ENCODE results near the gene RFWD3.

Gene RFWD3

DNA sequence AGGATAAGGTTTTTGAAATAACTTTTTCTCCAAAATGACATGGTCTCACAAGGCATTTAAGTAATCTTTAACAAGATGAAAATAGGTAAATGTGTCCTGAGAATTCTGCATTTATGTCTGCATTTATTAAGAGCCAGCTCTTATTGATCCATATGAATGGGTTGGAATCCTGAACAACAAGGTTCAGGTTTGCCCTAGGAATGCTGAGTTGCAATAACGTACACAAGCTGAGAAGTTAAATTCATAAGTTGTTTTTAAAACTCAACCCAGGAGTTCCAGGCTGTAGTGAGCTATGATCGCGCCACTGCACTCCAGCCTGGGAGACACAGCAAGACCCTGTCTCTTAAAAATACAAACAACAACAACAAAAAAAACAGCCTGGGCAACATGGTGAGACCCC is 87.8 kb downstream of the RFWD3 start:
- no peak for DNase-seq (ENCODE audit: low read depth)

DNA sequence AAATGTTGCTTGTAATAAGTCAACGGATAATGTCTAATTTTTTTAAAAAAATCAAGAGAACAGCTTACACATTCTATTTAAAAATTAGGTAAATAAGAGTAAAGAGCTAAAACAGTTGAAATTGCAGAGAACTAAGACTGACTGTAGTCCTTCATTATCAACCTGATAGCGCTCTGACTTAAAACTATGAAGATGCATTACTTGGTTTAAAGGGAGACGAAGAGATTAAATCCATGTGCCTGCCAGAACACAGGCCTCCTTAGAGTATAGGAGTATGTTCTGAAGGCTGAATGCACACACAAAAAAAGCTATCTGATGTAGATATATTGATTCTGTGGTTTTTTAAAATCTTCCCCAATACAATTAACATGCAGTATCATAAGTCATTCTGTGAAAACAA is 88.2 kb downstream of the RFWD3 start:
- no peak for DNase-seq (ENCODE audit: low read depth)

DNA sequence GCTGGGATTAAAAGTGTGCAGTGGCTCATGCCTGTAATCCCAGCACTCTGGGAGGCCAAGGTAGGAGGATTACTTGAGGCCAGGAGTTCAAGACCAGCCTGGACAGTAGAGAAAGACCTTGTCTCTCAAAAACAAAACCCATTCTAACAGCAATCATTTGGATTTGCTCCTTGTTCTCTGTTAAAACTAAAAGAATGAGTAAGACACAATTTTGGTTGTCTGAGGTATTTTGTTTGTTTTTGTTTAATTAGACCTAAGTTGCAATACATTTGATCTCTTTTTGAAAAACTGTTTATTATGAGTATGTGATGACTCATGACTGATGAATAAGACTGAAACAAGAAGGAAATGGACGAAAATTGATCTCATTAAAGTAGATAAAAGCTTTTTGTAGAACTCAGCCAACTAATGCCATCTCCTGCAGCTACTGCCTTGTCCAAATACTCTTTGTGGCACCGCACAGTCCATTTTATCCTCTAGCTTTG is 88.8 kb downstream of the RFWD3 start:
- peak; percentile 27 for DNase-seq (ENCODE audit: low read depth)

DNA sequence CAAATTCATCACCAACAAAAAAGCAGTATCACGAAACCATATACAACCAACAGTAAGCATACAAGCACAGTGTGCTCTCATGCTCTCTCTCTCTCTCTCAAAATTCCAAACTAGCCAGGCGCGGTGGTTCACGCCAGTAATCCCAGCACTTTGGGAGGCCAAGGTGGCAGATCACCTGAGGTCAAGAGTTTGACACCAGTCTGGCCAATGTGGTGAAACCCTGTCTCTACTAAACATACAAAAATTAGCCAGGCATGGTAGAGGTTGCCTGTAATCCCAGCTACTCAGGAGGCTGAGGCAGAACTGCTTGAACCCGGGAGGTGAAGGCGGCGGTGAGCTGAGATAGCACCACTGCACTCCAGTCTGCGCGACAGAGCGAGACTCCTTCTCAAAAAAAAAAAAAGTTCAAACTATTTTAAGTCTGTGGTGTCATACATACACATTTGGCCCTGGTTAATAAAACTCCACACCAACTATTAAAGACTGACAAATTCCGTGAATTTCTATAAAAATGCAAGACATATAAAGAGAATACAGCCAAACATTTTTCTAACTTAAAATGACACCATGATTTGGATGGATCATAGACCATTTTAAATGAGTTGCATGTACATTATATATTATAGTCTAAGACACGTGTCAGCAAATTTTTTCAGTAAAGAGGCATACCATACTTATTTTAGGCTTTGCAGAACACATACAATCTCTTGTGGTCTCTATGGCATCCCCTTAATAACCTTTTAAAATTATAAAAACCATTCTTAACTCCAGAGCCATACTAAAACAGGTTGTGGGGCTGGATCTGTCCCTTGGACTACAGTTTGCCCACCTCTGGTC is 90.7 kb downstream of the RFWD3 start:
- no peak for DNase-seq (ENCODE audit: low read depth)

DNA sequence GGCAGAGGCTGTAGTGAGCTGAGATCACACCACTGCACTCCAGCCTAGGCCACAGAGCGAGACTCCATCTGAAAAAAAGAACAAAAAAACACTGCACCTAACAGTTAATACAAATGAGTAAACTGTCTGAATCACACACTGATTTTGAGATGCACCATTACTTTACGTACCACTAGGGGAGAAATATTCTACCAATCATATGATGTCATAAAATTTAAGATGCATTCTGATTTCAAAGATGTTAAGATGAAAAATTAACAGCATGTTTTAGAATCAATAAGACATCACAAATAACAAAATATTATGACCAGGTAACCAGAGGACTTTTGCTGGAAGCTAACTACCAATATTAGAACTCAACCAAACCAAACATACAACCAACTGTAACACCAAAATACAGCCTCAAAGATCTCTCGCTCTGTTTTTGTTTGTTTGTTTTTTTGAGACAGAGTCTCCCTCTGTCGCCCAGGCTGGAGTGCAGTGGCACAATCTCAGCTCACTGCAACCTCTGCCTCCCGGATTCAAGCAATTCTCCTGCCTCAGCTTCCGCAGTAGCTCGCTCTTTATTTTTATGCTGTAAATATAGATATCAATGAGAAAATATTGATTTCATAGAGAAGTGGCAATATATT is 91.4 kb downstream of the RFWD3 start:
- no peak for DNase-seq (ENCODE audit: low read depth)

DNA sequence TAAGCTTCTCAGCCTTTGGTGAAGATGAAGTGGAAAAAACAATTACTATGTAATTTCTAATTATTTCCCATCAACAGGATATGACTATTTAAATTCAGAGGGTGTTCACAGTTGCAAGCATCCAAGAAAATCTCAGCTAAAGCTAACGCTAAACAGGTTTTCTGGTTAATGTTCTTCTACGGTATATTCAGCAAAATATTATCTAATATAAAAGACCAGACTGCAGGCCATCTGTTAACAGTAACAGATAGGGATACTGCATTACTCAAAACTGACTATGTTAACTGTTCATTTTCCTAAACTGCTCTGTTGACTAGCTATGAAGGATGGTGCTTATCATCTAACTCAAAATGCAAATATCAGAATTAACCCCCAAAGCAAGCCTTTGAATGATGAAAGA is 92.5 kb downstream of the RFWD3 start:
- no peak for DNase-seq (ENCODE audit: low read depth)

DNA sequence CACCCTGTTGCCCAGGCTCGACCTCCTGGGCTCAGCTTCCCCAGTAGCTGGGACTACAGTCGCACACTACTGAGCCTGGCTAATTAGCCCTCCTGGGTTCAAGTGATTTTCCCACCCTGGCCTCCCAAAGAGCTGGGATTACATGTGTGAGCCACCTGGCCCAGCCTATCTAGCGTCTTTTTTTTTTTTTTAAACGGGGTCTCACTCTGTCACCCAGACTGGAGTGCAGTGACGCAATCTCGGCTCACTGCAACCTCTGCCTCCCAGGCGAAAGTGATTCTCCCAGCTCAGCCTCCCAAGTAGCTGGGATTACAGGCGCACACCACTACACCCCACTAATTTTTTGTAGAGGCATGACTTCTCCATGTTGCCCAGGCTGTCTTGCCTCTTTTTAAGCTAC is 93.1 kb downstream of the RFWD3 start:
- DNase-seq (ENCODE audit: low read depth) = no peak
